Erythroblast (primary cell): ENCODE results near the gene MILR1.

Source experiments
- GATA1 ChIP-seq: IDR thresholded peaks from 2 replicates; pipeline ENCODE4 v1.6.1; 2011; ENCODE audit warnings: low read depth, mild to moderate bottlenecking, control low read depth, low read length, moderate library complexity
- POLR2A ChIP-seq: IDR thresholded peaks from 2 replicates; pipeline ENCODE4 v1.6.1; 2011; ENCODE audit warnings: mild to moderate bottlenecking, low read length

DNA sequence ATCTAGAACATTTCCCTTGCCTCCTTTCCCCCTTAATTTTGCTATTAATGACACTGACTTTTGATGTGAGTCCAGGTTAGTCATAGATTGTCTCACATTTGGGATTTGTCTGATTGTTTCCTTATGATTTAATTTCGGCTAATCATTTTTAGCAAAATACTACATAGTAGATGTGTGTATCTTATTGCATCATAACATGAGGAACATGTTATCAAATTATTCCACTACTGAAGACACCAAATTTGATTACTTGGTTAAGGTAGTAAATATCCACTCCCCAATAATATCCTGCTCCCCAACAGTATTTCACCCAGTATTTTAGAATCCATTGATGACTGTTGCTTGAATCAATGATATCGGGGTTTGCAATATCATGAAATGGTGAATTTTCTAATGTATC, 45.2 kb downstream of the MILR1 start:
- TF ChIP-seq POLR2A (no peak), GATA1 (no peak)
